ENCODE data around the gene CBLC.

- TF ChIP-seq EZH2 (IDR thresholded peaks at IDR 0.05; ENCODE audit: low read length, unreplicated experiment) (no peak), CTCF (conservative IDR thresholded peaks at IDR 0.05; ENCODE audit: low read depth, low read length) (no peak), EZH2phosphoT487 (IDR thresholded peaks at IDR 0.05; ENCODE audit: borderline replicate concordance, low read length) (no peak)
Observed at GRCh38 chr19:44749994-44750393, 27.7 kb upstream of the CBLC start.
